ENCODE data around the gene KIAA0040. TPM values are rescaled to one million over a fixed set of nuclear protein-coding genes. Genes with fewer than 3 reads are reported as not detected.

KIAA0040 gene
- total RNA-seq, 4 donors from 2014 or later, result 13.4 to 21.6 (median 19.8) TPM

GRCh38 chr1:175129997-175130648, 62.5 kb downstream of the KIAA0040 start:
- H3K27me3 ChIP-seq, result no peaks in the 10 kb centered on the region
- no peak for DNase-seq (ENCODE audit: low spot score in 2 of 2)
- TF ChIP-seq POLR2AphosphoS5 (IDR thresholded peaks at IDR 0.05) (no peak), POLR2A (IDR thresholded peaks at IDR 0.05) (no peak), EP300 (IDR thresholded peaks at IDR 0.05) (no peak)
- TF ChIP-seq, protein P1, sequence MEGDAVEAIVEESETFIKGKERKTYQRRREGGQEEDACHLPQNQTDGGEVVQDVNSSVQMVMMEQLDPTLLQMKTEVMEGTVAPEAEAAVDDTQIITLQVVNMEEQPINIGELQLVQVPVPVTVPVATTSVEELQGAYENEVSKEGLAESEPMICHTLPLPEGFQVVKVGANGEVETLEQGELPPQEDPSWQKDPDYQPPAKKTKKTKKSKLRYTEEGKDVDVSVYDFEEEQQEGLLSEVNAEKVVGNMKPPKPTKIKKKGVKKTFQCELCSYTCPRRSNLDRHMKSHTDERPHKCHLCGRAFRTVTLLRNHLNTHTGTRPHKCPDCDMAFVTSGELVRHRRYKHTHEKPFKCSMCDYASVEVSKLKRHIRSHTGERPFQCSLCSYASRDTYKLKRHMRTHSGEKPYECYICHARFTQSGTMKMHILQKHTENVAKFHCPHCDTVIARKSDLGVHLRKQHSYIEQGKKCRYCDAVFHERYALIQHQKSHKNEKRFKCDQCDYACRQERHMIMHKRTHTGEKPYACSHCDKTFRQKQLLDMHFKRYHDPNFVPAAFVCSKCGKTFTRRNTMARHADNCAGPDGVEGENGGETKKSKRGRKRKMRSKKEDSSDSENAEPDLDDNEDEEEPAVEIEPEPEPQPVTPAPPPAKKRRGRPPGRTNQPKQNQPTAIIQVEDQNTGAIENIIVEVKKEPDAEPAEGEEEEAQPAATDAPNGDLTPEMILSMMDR (IDR thresholded peaks at IDR 0.05), result no peak
- WGBS, result 74% methylated on average over 5 of the region's 5 CpGs
- no peaks in the 10 kb centered on the region for H3K9me3 ChIP-seq
- no peak overlapping the region for H3K27ac ChIP-seq
- peaks cover 29% of the 10 kb centered on the region for H3K4me1 ChIP-seq
- no peaks in the 10 kb centered on the region for H3K36me3 ChIP-seq
- no peak overlapping the region for H3K4me3 ChIP-seq

DNA sequence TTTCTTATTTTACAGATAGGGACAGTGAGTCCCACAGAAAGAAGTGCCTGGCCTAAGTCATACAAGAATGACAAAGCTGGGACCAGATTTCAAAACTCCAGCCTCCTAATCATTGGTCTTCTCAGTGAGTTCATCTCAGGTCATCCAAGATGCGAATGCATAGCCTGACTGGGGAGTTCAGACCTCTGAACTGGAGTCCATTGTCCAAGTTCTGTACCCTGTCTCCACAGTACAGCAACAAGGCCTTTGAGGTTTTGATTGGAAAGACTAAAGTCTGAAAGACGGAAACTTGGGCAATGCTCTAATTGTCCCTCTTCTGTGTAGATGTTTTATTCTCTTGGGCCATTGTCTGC, 63.0 kb downstream of the KIAA0040 start:
- Histone ChIP-seq H3K27me3 (no peaks in the 10 kb centered on the region), H3K4me1 (peaks cover 29% of the 10 kb centered on the region)

DNA sequence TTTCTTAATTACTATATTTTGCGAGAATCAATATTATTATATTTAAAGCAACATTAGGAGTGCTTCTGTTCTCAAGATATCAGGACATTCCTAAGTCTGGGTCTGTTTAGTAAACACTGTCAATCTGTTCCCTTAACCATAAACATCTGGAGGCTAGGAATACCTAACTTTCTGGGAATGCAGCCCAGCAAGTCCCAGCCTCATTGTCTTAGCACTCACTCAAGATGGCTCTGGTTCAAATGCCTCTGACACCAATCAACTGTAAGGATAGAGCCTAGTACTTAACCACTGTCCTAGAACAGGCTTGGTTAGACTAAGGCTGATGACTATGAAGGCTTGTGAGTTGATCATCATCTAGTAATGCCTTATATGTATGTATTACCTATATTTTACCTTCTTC, 63.4 kb downstream of the KIAA0040 start:
- Histone ChIP-seq H3K27me3 (no peaks in the 10 kb centered on the region), H3K9me3 (no peaks in the 10 kb centered on the region), H3K4me1 (peaks cover 29% of the 10 kb centered on the region), H3K27ac (peak overlapping the region; percentile 68), H3K4me3 (no peak overlapping the region), H3K36me3 (no peaks in the 10 kb centered on the region)
- no peak for TF ChIP-seq POLR2A (IDR thresholded peaks at IDR 0.05)
- TF ChIP-seq POLR2AphosphoS5 (IDR thresholded peaks at IDR 0.05), result no peak
- TF ChIP-seq, protein P1 (IDR thresholded peaks at IDR 0.05), result no peak
- TF ChIP-seq EP300 (IDR thresholded peaks at IDR 0.05), result no peak
- no peak for DNase-seq (ENCODE audit: low spot score in 2 of 2)
- 33% methylated on average over 1 of the region's 1 CpG for WGBS

More for the DNA sequence above, 63.0 kb downstream of the KIAA0040 start:
- WGBS, result 68% methylated on average over 2 of the region's 2 CpGs
- Histone ChIP-seq H3K36me3 (no peaks in the 10 kb centered on the region), H3K4me3 (no peak overlapping the region), H3K9me3 (no peaks in the 10 kb centered on the region), H3K27ac (peak overlapping the region; percentile 68)
- no peak for DNase-seq (ENCODE audit: low spot score in 2 of 2)
- no peak for TF ChIP-seq POLR2A (IDR thresholded peaks at IDR 0.05)
- TF ChIP-seq EP300 (IDR thresholded peaks at IDR 0.05), result no peak
- TF ChIP-seq, protein P1 (IDR thresholded peaks at IDR 0.05), result no peak
- TF ChIP-seq POLR2AphosphoS5 (IDR thresholded peaks at IDR 0.05), result no peak

DNA sequence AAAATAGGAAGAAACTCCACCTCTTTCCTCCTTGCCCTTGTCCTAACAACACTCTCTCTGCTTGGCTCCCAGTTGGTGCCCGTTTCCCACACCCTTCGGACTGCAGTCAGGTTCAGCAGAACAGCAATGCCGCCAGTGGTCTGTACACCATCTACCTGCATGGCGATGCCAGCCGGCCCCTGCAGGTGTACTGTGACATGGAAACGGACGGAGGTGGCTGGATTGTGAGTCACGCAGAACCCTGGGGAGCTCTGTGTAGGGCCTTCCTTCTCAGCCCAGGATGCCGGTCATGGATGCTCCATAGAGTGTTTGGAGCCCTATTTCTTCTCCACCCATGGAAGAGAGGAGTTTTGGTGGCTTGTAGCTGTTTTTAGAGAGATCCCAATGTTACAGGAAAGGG, 64.1 kb downstream of the KIAA0040 start:
- Histone ChIP-seq H3K27ac (peak overlapping the region; percentile 40), H3K4me3 (no peak overlapping the region), H3K9me3 (no peaks in the 10 kb centered on the region), H3K27me3 (no peaks in the 10 kb centered on the region), H3K36me3 (no peaks in the 10 kb centered on the region), H3K4me1 (peaks cover 29% of the 10 kb centered on the region)
- TF ChIP-seq, protein P1 (IDR thresholded peaks at IDR 0.05), result no peak
- TF ChIP-seq POLR2AphosphoS5 (IDR thresholded peaks at IDR 0.05) (no peak), EP300 (IDR thresholded peaks at IDR 0.05) (no peak), POLR2A (IDR thresholded peaks at IDR 0.05) (no peak)
- 88% methylated on average over 9 of the region's 9 CpGs for WGBS
- DNase-seq (ENCODE audit: low spot score in 2 of 2), result no peak

GRCh38 chr1:175127565-175127964, 65.0 kb downstream of the KIAA0040 start:
- no peak for DNase-seq (ENCODE audit: low spot score in 2 of 2)
- WGBS, result 94% methylated on average over 5 of the region's 6 CpGs
- no peaks in the 10 kb centered on the region for H3K36me3 ChIP-seq
- no peak overlapping the region for H3K4me3 ChIP-seq
- H3K4me1 ChIP-seq, result peaks cover 29% of the 10 kb centered on the region
- no peaks in the 10 kb centered on the region for H3K27me3 ChIP-seq
- no peaks in the 10 kb centered on the region for H3K9me3 ChIP-seq
- TF ChIP-seq, protein P1 (IDR thresholded peaks at IDR 0.05), result no peak
- TF ChIP-seq EP300 (IDR thresholded peaks at IDR 0.05) (no peak), POLR2AphosphoS5 (IDR thresholded peaks at IDR 0.05) (no peak), POLR2A (IDR thresholded peaks at IDR 0.05) (no peak)
- no peak overlapping the region for H3K27ac ChIP-seq
